IPS-NIHi7 (cell line): ENCODE measurements around the gene ZFAND3.

Source experiments
- DNase-seq: peaks from one replicate; pipeline ENCODE4 v3.0.0; 2012; ENCODE audit warnings: mixed read lengths; ENCODE audit errors: extremely low spot score

The ZFAND3 gene

DNA sequence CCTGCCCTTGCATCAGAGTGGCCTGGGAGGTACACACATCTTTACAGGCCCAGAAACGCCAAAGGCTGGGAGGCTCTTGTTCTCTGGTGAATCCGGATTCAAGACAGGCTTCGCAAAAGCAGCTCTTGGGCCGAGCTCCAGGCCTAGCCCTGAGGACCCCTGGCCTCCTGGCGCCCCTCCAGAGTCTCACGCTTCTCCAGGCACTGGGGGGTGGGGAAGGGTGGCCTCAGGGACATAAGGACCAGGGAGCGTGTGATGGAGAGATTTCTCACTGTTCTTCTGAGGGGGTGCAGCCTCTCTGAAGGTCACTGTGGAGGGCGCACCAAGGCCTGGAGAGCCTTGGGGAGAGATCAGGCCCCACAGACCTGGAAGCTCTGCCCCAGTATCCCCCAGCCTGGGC is 349.2 kb downstream of the ZFAND3 start:
- DNase-seq, result no peak

DNA sequence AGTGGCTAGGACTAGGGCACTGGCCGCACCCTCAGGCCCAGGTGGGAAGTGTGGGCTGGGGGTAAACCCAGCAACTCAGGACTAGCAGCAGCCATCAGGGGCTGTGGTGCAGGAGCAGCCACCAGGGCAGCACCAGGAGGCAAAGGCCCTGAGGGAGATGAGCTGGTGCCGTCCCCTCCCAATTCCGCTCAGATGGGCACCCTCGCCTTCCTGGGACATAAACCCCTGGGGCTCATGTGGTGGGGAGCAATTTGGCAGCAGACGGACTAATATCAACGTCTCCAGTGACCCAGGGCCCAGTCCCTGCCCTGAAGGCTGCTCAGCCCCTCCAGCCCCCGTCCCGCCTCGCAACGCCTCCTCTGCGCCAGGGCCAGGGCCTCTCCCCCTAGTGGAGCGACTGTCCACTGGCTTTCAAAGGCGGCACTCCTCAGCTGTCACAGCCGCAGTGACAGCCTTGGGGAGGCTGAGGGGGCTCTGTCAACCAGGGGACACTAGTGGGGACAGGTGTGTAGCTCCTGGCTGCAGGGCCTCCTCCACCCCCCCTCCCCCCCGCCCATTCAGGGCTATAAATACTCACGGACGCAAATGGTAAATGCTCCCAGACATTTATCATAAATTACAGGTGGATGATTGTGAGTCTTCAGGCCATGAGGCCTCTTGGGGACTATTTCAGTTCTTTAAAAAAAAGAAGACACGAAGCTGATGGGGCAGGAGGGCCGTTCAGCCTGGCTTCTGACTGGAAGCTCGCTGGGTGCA is 349.9 kb downstream of the ZFAND3 start:
- DNase-seq, result peak; percentile 61

DNA sequence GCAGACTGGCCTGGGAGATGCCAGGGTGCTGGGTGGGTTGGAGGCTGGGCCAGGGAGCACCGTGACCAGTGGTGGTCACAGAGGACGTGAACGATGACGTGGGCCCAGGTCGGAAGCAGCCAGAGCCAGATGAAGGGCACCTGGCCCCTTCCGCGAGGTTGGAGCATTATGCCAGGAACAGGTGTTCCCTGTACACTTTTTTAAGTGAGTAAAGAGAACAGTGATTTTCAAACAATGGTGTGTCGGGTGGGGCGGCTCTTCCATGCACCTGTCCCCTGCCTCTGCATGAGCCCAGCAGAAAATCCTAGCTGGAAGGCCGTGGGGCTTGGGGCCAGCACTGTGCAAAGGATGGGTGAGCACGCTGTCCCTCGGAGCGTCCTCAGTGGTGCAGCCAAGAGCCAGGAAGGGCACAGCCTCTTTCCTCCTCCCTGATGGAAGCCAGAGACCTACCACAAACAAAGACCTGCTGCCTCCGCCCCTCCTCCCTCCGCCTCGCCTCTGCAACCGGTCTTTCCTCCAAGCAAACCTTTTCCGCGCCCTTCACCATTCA is 350.5 kb downstream of the ZFAND3 start:
- DNase-seq, result peak; percentile 76

DNA sequence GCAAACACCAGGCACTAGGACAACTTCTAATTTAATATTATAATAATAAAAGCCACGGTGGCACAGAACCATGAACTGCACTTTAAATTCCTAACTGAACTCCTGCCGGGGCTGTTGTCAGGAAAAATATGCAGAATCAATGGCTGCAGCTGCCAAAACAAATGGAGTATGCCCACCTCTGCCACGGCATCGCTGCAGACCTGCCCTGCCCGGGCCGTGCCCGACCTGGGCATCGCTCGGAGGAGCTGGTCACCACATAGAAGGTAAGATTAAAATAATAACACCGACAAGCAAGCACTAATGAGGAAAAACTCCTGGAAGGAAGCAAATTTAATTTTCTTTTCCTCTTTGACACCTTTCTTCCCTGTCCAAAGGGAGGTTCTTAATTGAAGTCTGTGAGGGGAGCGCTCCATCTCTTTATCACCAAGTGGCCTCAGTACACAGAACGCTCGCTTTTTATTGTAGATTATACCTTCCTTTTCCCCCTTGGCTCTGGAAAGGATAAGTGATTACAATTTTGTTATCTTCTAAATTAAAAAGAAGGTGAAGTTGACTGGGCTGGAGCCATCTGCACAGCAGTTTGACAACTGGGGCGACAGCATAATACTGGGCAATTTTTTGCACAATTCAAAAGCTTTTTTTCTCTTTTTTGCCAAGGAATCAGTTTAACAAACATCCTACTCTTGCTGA is 351.3 kb downstream of the ZFAND3 start:
- no peak for DNase-seq

DNA sequence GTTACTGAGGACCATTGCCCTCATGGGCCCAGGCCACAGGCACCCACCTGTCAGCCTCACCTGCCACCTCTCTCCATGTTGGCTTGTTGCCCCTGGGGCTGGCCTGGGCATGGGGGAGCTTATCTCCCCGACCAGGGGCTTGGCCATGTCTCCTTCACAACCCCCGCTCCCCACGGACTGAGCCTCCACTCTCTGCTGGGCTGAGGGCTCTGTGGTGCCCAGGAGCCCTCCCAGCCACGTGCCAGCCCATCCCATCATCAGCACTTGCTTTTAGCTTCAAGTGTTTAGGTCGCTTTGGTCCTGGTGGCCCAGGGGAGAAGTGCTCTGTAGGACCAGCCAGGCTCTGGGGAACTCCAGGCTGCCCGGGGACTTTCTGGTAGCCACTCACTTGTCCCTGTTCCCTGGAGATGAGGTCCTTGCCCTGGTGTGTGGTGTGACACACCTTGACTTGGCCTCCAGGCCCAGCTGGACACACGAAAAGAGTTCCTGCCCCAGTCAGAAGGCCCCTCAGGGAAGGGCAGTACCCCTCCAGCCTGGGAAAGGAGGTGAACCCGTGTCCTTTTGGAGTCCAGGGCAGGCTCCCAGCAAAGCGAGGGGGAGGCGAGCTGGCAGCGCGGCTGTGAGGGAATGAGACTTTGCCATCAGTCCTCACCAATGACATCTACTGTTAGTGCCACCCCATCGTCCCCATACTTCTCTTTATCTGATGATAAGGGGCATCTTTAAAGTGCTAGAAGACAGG is 352.6 kb downstream of the ZFAND3 start:
- no peak for DNase-seq

DNA sequence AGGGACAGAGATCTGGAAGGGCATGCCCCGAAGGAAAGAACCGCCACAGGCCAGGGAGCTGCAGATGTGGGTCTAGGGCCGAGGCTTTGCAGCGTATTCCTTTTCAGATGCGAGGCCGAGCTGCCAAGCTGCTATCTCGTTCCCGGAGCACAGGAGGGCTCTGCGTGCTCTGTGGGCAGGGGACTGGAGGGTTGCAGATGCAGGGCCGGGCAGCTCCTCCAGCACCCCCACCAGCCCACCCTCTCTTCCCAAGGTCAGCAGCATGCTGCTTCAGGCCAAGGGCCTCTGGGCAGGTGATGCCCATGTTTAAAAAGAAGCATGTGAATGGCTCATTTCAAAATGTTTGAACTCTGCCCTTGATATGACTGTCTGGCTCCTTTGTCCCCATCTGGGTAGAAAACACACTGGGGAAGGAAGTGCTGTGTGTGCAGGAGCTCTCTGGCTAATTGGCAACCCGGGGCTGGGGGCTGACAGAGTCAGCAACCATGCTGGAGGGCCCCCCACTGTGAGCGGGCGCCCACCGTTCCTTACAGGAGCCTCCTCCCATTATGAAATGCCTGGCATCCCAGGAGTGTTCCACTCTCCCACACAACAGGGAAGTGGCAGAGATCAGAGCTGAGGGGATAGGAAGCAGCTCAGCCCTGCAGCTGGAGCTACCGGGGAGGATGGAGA is 353.3 kb downstream of the ZFAND3 start:
- DNase-seq, result no peak

DNA sequence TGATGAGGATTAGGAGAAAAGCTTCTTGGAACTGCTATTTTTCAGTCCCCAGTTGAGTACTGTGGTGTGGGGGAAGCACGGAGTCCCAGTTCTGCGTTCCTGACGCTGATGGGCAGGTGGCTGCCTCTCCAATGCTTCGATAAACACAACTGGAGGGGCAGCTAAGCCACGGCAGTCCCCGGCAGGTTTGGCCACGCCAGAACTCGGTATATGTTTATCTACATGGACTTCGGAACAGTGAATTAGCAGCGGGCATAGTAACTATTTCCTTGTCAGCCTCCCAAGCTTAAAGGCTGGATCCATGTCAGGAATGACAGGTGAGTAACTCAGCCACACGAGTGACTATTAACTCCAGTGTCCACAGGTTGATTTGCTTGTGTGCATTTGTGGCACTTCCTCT is 354.4 kb downstream of the ZFAND3 start:
- DNase-seq, result no peak

DNA sequence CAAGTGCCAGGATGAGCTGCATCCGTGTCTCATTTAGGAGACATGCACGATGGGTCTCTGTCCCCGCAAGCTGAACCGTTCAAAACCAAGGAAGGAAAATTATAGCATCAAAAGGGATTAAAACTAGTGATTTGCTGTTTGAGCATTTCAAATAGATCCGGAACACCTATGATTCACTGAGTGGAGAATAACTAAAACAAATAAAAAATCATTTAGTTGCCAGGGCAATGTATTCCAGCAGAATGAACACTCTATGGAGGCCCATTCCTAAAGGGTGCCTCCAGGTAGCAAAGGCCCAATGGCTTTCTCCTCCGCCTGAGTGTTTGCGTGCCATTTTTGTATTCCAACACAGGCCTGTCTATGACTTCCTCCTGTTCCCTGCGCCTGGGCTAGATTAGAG is 354.8 kb downstream of the ZFAND3 start:
- no peak for DNase-seq

DNA sequence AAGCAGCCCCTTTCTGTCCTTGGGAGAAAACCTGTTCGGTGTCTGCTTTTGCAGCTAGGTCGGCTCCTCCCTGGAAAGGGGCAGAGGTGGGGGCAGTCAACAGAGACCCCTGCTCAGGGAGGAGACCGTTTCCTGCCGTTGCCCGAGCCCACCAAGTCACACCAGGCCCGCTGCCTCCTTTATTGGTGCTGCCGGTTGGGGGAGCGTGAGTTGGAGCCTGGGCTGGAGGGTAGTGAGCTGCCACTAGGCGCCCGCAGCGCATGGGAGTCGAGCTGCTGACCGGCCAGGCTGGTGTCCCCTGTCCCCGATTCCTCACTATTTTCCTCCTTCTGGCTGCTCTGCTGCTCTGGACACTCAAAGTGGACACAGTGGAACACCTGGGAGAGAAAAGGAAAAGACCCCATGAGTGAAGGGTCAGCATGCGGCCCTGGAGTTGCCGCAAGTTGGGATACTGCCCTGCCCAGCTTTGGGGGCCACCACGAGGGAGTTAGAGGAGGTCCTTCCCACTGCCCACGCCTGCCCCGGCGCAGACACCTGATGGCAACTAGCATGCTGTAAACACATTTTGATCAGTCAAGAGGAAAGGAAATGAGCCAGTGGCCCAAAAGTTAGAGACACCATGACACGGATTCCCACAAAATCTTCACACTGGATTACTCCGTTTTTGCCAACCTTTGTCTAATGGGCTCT is 355.4 kb downstream of the ZFAND3 start:
- DNase-seq, result no peak

DNA sequence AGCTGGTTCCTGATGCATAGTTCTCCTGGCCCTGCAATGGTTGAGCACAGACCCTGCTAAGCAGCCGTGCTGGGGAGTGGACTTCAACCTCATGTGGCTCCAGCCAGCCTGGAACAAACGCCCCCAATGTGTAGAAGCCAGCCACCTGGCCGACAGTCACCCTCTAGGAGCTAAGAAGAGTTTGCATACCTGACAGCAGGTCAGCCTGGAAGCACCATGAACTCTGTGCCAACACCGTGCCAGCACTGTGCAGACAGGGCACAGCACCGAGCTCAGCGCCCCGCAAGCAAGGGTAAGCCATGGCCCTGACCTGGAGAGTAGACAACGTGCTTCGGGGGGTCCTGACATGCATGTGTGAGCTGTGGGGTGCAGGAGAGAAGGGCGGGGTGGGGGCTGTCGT is 356.3 kb downstream of the ZFAND3 start:
- no peak for DNase-seq

DNA sequence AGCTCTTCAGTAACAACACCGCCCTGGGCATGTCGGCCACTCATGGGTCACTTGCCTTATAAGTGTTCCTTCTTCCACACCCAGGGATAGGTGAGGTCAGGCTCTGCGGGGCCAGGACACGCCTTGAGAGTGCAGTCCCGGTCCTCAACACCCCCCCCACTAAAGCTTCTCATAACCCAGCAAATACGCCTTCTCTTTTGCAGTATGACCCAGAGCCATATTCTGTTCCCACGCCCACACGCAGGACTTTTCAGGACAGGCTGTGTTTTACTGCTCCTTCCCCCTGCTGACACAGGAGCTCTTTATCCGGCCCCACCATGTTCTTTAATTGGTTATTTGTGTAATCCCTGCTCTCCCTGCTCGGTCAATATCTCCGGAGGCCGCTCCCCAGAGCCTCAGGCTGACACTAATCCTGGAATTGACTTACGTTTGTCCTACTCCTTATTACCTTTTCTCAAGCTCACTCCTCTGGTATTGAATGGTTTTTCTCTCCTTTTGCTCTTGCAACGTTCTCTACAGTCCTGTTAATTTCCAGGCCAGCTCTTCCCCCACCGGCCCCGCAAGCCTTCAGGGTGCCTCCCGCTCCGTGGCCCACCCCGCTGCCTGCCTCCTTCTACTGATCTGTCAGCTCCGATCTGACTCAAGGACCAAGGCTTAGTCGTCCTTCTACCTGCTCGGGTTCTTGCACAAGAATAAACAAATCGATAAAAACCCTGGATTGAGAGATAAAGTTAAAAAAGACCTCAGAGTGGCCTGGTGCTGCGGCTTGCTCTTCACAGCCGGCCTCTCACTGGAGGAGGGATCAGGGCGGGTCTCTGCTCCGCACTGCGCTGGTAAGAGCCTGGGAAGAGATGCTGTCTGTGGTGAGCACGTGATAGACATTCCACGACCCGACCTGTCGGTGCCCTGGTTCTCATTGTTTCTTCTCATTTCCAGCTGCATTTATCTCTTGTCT is 357.5 kb downstream of the ZFAND3 start:
- peak; percentile 52 for DNase-seq

DNA sequence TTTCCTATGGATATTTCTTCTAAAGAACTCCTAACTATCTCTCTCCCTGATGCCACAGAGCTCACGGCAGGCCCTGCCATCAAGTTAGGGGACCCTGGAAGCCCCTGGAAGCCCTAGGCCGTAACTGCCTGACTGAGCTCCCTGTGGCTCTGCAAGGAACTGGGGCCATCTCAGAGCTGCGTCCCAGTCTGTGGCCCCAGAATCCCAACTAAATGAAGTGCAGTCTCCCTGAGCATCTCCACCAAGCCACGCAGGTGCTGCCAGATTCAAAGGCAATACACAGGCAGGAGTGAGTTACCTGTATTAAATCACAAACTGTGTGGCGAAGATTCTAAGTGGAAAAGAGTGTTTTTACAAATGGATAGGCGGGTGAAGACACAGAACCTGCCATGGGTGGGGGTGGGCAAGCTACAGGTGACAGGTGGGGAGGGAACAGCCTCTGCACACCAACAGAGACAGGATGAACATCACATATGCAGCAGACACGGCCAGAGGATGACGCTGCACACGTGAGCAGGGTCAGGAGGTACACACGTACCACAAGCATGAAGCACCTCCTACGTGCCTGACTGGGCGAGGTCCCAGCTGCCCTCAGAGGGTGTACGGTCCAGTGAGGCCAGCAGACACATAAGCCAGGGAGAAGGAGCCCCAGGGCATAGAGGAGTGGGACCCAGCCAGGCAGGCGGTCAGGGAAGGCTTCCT is 358.5 kb downstream of the ZFAND3 start:
- no peak for DNase-seq

DNA sequence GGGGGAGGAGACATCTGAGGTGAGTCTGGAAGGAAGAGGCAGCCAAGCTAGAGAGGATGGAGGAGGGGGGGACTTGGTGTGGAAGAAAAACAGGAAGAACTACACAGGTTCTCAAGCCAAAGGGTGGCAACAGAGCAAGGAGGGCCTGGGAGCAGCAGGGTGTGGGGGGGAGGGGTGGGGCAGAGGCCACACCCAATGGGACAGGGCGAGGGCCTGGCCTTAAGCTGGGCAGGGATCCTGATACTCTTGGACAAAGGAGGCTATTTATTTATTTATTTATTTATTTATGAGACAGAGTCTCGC is 359.0 kb downstream of the ZFAND3 start:
- DNase-seq, result no peak

DNA sequence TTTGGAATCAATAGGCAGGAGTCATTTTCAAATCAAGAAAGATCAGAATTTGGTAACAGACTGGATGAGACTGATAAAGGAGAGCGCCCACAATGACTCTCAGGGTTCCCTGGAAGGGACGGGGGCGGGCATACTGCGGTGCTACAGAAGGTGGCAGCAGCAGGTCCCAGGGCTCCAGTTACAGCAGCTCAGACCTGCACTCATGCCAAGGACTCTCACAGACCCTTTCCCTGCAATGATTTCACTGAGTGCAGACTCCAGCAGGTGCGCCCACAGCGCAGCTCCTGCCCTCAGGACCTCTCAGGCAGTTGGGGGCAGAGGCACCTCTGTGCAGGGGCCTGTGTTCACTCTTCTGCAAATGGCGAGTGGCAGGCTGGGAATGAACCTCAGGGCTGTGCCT is 359.8 kb downstream of the ZFAND3 start:
- no peak for DNase-seq

DNA sequence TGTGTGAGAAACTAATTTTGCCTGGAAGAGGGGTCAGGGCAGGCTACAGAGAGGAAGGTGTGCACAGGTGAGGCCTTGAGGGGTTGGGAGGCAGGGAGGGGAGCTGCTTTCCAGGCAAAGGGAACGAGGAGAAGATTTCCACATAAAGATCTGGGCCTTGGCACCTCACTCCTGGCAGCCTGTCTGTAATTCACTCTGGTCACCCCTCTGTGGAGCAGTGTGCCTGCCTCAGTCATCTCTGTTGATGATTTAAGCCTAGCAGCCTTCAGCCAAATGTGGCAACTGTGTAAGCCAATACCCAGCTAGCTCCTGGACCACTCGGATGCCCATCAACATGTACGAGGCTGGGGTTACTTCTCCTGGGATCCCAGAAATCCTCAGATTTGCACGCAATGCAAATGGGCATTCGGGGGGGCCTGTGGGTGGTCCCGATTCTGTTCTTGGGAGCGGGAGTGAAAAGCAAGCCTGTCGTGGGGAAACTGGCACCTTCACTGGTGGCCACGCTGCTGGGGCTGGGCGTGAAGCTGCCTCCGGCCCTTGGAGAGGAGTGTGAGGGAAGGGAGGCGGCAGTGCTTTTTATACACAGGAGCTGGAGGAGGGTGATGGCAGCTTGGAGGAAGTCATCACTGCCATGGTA is 360.4 kb downstream of the ZFAND3 start:
- DNase-seq, result no peak

DNA sequence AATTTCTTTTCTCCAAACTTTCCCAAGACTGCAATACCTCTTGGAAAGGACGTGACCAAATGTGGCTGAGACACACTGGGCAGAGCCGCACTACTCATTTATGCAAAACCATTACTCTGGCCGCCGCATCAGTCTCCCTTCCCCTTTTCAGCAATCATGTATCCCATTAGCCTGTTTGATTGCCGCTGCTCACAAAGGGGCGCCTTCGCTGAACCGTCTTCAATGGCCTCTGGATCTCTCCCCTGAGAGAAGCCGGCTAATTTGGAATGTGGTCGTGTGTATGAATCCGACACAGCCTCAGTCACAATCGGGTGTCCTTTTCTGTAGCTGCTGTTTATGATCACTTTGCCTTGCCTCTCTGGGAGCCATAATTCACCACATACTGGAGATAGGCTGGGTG is 361.1 kb downstream of the ZFAND3 start:
- no peak for DNase-seq

DNA sequence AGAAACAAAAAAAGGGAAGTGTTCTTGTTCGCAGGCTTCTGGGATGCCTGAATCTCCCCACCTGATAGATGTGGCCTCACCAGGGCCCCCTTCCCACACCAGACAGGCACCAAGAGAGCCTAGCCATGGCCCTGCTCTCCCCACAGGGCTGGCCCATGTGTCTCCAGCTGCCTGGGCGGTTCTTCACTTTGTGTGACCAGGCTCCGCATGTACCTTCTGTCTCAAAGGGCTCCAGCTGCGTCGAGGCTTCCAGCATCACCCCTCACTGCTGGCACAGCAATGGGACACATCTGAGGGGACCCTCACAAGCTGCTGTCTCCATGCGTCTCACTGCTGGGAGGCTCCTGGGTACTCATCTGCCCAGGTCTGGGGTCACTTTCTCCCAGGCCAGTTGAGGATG is 362.9 kb downstream of the ZFAND3 start:
- no peak for DNase-seq

DNA sequence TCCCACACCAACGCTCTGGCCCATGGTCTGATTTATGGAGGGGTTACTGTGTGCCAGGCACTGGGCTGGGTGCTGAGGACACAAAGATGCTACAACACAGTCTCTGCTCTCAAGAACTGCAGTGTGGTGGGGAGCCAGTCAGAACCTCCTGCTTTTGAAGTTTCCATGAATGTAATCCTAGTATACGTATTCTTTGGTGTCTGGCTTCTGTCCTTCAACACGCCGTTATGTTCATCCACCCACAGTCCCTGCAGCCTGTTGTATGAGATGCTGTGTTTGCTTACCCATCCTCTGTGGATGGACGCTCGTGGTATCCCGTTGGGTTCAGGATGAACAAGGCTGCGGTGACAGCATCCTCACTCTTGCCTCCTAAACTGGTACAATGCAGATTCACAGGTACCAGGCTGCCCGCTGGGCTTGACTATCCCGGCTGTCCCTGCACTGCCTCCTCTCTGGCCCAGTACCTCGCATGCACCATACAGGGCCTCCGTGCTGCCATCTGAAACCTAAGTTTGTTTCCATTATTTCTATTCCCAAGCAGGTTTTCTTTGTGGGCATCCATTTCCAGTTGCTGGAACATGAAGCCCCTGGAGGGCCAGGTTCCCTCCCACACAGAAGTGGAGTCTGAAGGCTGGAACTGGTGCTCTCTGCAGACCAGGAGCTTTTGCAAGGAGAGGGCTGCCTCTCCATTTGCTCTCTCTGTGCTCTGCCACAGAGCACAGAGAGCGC is 364.5 kb downstream of the ZFAND3 start:
- no peak for DNase-seq
